ENCODE results near the gene SPAG9. TPM values are rescaled to one million over a fixed set of nuclear protein-coding genes. Genes with fewer than 3 reads are reported as not detected.
A peak's percentile ranks its signal among the peaks of the same experiment; 100 is the strongest.

SPAG9 gene
- total RNA-seq, 3 donors from 2014 or later, result 112 to 178 (median 128) TPM

DNA sequence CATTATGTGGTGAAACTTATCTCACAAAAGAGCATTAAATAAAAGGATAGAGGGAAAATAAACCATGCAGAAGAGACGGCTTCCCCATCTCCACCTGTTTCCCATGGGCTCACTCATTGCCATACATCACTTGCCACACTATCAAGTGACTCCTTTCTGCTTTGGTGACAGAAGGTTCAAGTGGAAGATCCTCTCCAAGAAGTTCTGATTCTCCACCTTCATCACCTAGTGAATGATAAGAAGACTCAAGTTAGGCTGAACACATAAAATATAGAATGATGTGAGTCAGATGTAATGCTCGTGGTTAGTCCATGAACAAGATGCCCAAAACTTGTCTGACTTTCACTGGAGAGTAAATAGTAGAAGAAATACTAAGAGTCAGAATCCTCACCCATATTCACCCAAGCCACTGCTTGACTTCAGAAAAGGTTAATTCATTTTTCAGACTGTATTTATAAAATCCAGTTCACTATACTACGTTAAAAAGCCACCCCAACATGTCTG, 154.5 kb downstream of the SPAG9 start:
- DNase-seq (ENCODE audit: low spot score in 2 of 2), result no peak
- Histone ChIP-seq H3K4me3 (no peak overlapping the region), H3K27ac (peak overlapping the region in 1 of 2 donors; percentile 40), H3K27me3 (no peaks in the 10 kb centered on the region), H3K36me3 (no peaks in the 10 kb centered on the region), H3K9me3 (no peaks in the 10 kb centered on the region), H3K4me1 (no peaks in the 10 kb centered on the region)
- intact Hi-C loops (cut with DNase I; ENCODE audit: low total_unique reads), result no loop called here
- TF ChIP-seq, protein P1, sequence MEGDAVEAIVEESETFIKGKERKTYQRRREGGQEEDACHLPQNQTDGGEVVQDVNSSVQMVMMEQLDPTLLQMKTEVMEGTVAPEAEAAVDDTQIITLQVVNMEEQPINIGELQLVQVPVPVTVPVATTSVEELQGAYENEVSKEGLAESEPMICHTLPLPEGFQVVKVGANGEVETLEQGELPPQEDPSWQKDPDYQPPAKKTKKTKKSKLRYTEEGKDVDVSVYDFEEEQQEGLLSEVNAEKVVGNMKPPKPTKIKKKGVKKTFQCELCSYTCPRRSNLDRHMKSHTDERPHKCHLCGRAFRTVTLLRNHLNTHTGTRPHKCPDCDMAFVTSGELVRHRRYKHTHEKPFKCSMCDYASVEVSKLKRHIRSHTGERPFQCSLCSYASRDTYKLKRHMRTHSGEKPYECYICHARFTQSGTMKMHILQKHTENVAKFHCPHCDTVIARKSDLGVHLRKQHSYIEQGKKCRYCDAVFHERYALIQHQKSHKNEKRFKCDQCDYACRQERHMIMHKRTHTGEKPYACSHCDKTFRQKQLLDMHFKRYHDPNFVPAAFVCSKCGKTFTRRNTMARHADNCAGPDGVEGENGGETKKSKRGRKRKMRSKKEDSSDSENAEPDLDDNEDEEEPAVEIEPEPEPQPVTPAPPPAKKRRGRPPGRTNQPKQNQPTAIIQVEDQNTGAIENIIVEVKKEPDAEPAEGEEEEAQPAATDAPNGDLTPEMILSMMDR (IDR thresholded peaks at IDR 0.05), result no peak
- TF ChIP-seq POLR2A (IDR thresholded peaks at IDR 0.05) (no peak), POLR2AphosphoS5 (IDR thresholded peaks at IDR 0.05) (no peak)

DNA sequence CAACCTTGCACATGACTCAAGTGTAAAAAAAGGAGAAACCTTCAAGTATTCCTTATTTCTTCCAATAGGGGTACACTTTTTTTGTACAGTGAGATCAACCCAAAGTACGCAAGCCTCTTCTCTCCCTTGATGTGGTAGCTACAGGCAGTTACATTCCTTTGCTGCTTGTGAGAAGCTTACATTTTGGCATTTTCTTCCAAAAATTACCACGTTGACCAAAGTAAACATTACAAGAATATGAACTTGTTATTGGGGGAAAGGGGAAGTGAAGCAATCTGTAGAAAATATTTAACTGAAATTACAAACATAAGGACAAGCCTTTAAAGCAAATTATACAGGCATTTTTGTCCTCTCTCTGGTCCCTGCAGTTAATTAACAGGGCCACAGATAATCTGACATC, 157.5 kb downstream of the SPAG9 start:
- TF ChIP-seq POLR2AphosphoS5 (IDR thresholded peaks at IDR 0.05), result no peak
- TF ChIP-seq, protein P1 (IDR thresholded peaks at IDR 0.05), result no peak
- TF ChIP-seq POLR2A (IDR thresholded peaks at IDR 0.05), result no peak
- no peak overlapping the region for H3K4me3 ChIP-seq
- no peaks in the 10 kb centered on the region for H3K36me3 ChIP-seq
- intact Hi-C loops (cut with DNase I; ENCODE audit: low total_unique reads), result no loop called here
- no peak for DNase-seq (ENCODE audit: low spot score in 2 of 2)
- H3K4me1 ChIP-seq, result no peaks in the 10 kb centered on the region
- H3K9me3 ChIP-seq, result no peaks in the 10 kb centered on the region
- H3K27me3 ChIP-seq, result no peaks in the 10 kb centered on the region
- H3K27ac ChIP-seq, result no peak overlapping the region

DNA sequence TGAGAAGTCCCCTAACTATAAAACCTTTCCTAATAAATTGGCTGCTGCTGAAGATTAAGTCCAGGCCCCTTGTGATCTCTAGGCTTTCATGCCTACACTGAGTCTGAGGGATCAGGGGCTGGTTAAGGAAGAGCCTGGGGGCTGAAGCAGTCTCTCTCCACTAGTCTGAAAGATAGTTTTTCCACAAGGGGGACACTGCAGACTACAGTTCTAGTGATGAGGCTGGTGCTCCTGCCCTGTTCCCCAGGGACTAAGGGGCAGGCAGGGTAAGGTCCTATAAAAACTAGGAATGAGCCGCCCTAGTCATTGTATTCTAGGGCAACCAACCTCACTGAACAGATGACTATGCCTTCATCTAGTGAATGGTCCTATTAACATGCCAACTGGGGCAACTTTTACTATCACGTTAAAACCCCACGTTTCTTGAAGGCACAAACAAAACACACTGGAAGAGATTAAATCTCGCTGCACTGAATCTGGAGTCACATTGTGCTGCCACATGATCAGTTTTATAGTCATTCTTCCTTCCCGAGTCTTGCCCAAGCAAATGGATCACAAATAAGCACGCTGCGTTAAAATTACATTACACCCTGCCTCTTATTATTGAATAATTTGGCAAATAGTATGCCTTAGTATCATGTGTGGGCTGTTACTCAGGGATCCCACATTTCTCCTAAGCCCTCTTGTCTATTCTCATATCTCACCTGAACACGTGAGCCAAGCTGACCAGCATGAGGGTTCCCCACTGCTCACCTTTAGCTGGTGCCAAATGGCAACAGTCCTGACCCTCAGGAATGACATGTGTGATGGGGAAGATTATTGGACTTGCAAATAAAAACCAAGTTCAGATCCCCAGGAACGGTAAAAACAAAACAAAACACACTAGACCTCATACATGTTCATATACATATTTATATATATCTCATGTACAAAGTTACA, 159.1 kb downstream of the SPAG9 start:
- Histone ChIP-seq H3K27ac (no peak overlapping the region), H3K9me3 (no peaks in the 10 kb centered on the region), H3K27me3 (no peaks in the 10 kb centered on the region), H3K4me3 (no peak overlapping the region), H3K36me3 (no peaks in the 10 kb centered on the region), H3K4me1 (no peaks in the 10 kb centered on the region)
- no peak for TF ChIP-seq POLR2A (IDR thresholded peaks at IDR 0.05)
- no peak for TF ChIP-seq POLR2AphosphoS5 (IDR thresholded peaks at IDR 0.05)
- TF ChIP-seq, protein P1 (IDR thresholded peaks at IDR 0.05), result no peak
- intact Hi-C loops (cut with DNase I; ENCODE audit: low total_unique reads), result no loop called here
- DNase-seq (ENCODE audit: low spot score in 2 of 2), result no peak

DNA sequence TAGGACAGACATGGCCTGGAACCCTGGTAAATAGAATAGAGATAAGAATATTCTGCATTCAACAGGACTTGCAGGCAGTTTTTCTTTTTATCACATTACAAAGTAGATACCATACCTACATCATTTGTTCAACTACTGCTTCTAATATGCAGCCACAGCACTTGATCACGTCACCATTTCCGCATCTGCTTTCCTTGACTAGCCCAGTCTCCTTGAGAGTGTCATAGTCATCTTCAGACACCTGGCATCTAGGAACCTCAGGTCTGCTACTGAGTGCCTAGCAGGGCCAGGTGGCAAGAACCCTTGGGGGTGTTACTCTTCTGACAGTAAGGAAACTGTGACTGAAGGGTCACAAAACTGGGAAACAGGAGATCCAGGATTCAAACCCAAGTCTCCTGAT, 161.3 kb downstream of the SPAG9 start:
- H3K27me3 ChIP-seq, result no peaks in the 10 kb centered on the region
- intact Hi-C loops (cut with DNase I; ENCODE audit: low total_unique reads), result no loop called here
- H3K36me3 ChIP-seq, result no peaks in the 10 kb centered on the region
- no peak for DNase-seq (ENCODE audit: low spot score in 2 of 2)
- no peak overlapping the region for H3K27ac ChIP-seq
- H3K4me1 ChIP-seq, result no peaks in the 10 kb centered on the region
- H3K9me3 ChIP-seq, result no peaks in the 10 kb centered on the region
- H3K4me3 ChIP-seq, result no peak overlapping the region
- TF ChIP-seq, protein P1 (IDR thresholded peaks at IDR 0.05), result no peak
- no peak for TF ChIP-seq POLR2AphosphoS5 (IDR thresholded peaks at IDR 0.05)
- TF ChIP-seq POLR2A (IDR thresholded peaks at IDR 0.05), result no peak

Measured in breast epithelium (tissue), 4 donors.